Activated CD8-positive, alpha-beta memory T cell treated with anti-CD3 and anti-CD28 coated beads, Interleukin-2, amount 10 ng/mL, durations not matched to agents 7 days and 5 days (primary cell): ENCODE measurements around the gene PPP1R27. TPM values are rescaled to one million over a fixed set of nuclear protein-coding genes. Genes with fewer than 3 reads are reported as not detected.

Source experiments
- ATAC-seq: fragments of 150-1000 bp; cut with Tn5 transposase; one replicate; pipeline ENCODE4 v1.10.0; 2021; ENCODE audit warnings: moderate library complexity
- CTCF ChIA-PET: fragments of 350-600 bp; sonication (Branson Sonifier 250); formaldehyde crosslinking; loops from one replicate; lab custom pipeline; 2021; ENCODE audit warnings: antibody characterized with exemption; lab: Charles Lee
- DNase-seq: peaks from one replicate; pipeline ENCODE4 v3.0.0-alpha.2; 2020
- H3K27ac Mint-ChIP-seq: one replicate; pipeline ENCODE4 v1.8.0; 2021; ENCODE audit warnings: mild to moderate bottlenecking, mixed read lengths
- H3K27me3 Mint-ChIP-seq: one replicate; pipeline ENCODE4 v1.8.0; 2021; ENCODE audit warnings: mixed read lengths
- H3K36me3 Mint-ChIP-seq: one replicate; pipeline ENCODE4 v1.8.0; 2021; ENCODE audit warnings: mild to moderate bottlenecking, mixed read lengths
- H3K4me1 Mint-ChIP-seq: one replicate; pipeline ENCODE4 v1.8.0; 2021; ENCODE audit warnings: mixed read lengths
- H3K4me3 Mint-ChIP-seq: one replicate; pipeline ENCODE4 v1.8.0; 2021; ENCODE audit warnings: mild to moderate bottlenecking, moderate library complexity, mixed read lengths
- H3K9me3 Mint-ChIP-seq: one replicate; pipeline ENCODE4 v1.8.0; 2022; ENCODE audit warnings: low read depth, mixed read lengths
- total RNA-seq, 2 experiments: library from RNA; stranded (reverse); gene quantifications; one replicate each; pipeline ENCODE4 v1.2.3, GENCODE V29; 2021

Gene PPP1R27
- total RNA-seq, 2 experiments from 2014 or later: not detected

DNA sequence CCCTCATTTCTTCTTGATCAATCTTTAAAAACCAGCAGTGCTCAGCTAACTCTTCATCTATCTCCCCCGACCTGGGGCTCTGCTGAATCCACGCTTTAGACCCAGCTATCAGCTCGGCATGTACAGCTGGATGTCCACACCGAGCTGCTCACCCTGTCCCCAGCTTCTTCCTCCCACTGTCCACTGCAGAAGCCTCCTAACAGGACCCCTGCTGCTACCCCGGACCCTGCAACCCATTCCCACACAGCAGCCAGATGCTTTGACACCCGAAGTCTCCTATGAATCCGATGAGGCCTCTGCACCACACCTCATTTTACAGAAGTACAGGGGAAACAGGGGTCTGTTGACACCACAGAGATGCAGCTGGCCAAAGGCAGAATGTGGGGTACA is 17.1 kb downstream of the PPP1R27 start:
- Mint-ChIP-seq H3K27ac (no peak overlapping the region), H3K9me3 (no peaks in the 10 kb centered on the region), H3K27me3 (peaks cover 5% of the 10 kb centered on the region), H3K36me3 (no peaks in the 10 kb centered on the region), H3K4me1 (peaks cover 9% of the 10 kb centered on the region), H3K4me3 (no peak overlapping the region)
- ATAC-seq (no peak), DNase-seq (no peak)
- CTCF ChIA-PET: interaction anchor here (1.4 kb wide), 1 partner anchor 86 kb away, joined by 4 read pairs; no protein-coding TSS in a partner anchor

DNA sequence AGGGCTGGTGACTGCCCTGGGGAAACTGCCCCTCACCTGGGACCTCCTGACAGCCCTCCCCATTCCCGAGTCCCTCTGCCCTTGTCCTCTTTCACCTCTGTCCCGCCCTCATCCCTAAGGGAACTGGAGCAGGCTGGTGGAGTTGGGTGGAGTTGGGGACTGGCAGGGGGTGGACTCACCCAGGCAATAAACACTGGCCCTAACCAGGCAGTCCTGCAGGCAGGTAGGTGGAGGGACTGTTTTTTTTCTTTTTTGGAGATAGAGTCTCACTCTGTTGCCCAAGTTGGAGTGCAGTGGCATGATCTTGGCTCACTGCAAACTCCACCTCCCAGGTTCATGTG is 19.2 kb downstream of the PPP1R27 start:
- DNase-seq (no peak), ATAC-seq (no peak)
- Mint-ChIP-seq H3K4me3 (no peak overlapping the region), H3K27me3 (peaks cover 5% of the 10 kb centered on the region), H3K4me1 (no peaks in the 10 kb centered on the region), H3K36me3 (no peaks in the 10 kb centered on the region), H3K27ac (no peak overlapping the region), H3K9me3 (no peaks in the 10 kb centered on the region)
- CTCF ChIA-PET: no interaction called here

DNA sequence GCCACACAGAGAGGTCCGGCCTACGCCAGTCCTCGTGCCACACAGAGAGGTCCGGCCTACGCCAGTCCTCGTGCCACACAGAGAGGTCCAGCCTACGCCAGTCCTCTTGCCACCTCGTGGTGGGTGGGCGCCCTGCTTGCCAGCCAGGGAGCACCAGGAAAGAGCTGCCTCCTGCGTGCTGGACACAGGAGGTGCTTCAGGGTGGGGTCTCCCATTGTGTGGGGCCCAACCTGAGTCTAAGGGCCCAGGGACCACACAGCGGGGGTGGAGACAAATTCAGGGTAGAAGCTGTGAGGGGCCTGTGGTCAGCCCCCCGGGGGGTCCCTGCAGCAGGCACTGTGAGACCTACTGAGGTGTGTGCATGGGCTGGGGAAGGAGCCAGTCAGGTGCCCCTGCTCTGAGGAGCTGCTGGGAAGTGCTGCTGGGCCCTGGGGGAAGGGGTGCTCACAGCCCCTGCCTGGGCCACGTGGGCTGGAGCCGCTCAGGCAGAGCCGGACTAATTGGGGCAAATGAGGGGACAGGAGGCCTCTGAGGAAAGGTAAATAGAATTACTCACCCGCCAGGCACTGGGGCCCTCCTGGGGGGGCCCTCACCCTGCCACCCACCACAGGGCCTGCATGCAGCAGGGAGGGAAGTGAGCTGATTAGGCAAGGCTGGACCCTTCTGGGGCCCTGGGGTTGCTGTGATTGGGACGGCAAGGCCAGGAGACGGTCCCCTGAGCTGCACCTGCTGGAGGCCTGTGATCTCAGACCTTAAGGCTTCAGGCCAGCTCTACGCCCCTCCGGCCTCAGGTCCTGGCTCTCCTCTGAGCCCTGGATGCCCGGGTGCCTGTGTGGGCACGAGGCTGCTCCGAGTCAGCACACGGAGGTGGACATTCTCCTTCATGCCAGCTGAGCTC is 19.9 kb downstream of the PPP1R27 start:
- DNase-seq: no peak
- Mint-ChIP-seq H3K27me3 (peaks cover 5% of the 10 kb centered on the region), H3K9me3 (no peaks in the 10 kb centered on the region), H3K36me3 (no peaks in the 10 kb centered on the region), H3K27ac (no peak overlapping the region), H3K4me1 (no peaks in the 10 kb centered on the region), H3K4me3 (no peak overlapping the region)
- no peak for ATAC-seq
- CTCF ChIA-PET: no interaction called here

DNA sequence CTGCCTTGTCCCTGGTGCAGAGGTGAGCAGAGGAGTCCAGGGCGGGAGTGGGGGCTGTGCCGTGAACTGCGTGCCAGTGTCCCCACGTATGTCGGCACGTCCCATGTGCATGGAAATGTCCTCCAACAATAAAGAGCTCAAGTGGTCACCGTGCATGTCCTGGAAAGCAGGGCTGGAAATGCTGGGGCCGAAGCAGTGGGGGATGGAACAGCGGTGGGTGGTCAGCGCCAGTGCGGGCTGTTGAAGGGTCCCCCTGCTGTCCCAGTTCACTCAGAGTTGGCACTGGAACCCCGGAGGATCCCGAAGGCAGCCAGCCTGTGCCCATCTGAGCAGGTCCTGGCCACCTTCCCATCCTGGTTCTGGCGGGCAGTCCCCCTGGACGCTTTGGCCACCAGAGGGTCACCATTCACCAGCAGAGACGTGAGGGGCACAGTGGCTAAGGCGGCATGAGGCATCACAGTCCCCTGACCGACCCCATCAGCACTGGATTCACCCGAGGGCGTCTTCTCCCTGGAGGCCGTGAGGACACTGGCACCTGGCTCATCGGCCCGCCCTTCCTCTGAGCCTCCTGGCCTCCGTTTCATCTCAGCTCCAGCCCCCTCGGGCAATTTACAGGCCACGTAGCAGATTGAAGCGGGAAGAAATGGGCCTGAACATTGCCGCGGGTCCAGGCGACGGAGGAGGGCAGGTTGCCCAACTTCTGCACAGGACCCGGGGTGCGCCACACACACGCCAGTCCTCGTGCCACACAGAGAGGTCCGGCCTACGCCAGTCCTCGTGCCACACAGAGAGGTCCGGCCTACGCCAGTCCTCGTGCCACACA is 20.8 kb downstream of the PPP1R27 start:
- DNase-seq (no peak), ATAC-seq (no peak)
- no peaks in the 10 kb centered on the region for H3K9me3 Mint-ChIP-seq
- no peak overlapping the region for H3K4me3 Mint-ChIP-seq
- no peaks in the 10 kb centered on the region for H3K4me1 Mint-ChIP-seq
- no peaks in the 10 kb centered on the region for H3K36me3 Mint-ChIP-seq
- H3K27ac Mint-ChIP-seq: no peak overlapping the region
- peaks cover 10% of the 10 kb centered on the region for H3K27me3 Mint-ChIP-seq
- CTCF ChIA-PET: no interaction called here

DNA sequence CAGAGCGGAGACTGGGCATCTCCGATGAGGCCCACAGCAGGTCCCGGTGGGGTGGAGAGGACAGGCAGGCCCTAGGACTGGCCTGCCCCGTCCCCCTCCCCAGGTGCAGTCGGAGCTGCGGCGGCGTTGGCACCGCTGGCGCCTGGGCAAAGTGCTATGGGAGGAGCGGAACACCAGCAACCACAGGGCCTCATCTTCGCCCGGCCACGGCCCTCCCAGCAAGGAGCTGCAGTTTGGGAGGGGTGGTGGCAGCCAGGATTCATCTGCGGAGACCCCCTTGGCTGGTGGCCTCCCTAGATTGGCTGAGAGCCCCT is 21.5 kb downstream of the PPP1R27 start:
- peaks cover 14% of the 10 kb centered on the region for H3K27me3 Mint-ChIP-seq
- CTCF ChIA-PET: no interaction called here
- H3K4me1 Mint-ChIP-seq: no peaks in the 10 kb centered on the region
- no peak overlapping the region for H3K27ac Mint-ChIP-seq
- H3K4me3 Mint-ChIP-seq: no peak overlapping the region
- H3K36me3 Mint-ChIP-seq: no peaks in the 10 kb centered on the region
- no peaks in the 10 kb centered on the region for H3K9me3 Mint-ChIP-seq
- no peak for ATAC-seq
- no peak for DNase-seq

DNA sequence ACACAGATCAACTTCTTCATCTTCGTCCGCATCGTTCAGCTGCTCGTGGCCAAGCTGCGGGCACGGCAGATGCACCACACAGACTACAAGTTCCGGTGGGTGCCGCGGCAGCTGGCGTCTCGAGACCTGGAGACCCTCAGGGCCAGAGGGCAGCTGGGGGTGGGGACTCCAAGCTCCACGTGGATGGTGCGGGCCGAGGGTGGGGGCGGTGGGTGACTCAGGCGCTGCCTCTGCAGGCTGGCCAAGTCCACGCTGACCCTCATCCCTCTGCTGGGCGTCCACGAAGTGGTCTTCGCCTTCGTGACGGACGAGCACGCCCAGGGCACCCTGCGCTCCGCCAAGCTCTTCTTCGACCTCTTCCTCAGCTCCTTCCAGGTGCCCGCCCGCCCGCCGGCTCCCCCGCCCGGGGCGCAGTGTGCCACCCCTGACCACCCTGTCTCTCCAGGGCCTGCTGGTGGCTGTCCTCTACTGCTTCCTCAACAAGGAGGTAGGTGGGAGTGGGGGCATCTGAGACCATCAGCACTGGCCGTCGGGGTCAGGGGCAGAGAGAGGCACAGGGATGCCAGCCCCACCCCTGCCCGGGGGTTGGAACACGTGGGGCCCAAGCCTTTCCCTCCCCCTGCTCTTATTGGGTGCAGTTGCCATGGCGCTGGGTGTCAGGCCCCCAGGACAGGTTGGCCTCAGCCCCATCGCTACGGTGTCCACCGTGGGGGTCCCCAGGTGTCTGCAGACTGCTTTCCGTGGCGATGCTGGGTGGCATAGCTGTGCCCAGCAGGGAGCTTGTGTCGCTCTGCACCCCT is 22.1 kb downstream of the PPP1R27 start:
- H3K27ac Mint-ChIP-seq: no peak overlapping the region
- H3K36me3 Mint-ChIP-seq: no peaks in the 10 kb centered on the region
- no peak for DNase-seq
- no peaks in the 10 kb centered on the region for H3K4me1 Mint-ChIP-seq
- no peak overlapping the region for H3K4me3 Mint-ChIP-seq
- ATAC-seq: no peak
- CTCF ChIA-PET: no interaction called here
- H3K9me3 Mint-ChIP-seq: no peaks in the 10 kb centered on the region
- peaks cover 14% of the 10 kb centered on the region for H3K27me3 Mint-ChIP-seq

DNA sequence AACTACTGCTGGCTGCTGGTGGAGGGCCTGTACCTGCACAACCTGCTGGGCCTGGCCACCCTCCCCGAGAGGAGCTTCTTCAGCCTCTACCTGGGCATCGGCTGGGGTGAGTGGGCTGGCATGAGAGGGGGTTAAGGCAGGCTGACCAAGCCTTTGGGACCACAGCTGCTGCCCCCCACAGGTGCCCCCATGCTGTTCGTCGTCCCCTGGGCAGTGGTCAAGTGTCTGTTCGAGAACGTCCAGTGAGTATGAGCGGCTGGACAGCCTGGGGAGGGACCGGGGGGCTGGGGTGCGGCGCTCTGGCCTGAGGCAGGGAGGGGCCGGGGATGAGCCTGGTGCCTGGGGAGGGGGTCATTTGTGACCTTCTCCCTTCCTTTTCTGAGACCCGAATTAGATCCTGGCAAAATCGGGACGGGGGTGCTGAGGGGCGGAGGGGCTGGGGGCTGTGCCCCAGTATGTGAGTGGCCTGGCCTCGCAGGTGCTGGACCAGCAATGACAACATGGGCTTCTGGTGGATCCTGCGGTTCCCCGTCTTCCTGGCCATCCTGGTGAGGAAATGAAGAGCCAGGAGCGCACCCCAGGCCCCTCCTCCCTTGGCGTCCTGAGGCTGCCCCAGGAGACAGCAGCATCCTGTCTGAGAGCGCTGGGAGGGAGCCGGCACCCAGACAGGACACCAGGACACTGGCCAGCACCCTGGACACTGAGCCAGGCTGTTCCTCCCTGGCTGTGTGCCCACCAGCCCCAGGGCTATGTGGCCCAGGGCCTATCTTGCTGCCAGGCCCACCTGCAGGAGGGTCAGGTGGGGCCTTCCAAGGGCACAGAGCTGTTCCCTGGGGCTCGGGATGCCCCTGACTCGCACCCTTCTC is 22.9 kb downstream of the PPP1R27 start:
- no peaks in the 10 kb centered on the region for H3K4me1 Mint-ChIP-seq
- H3K27ac Mint-ChIP-seq: no peak overlapping the region
- no peak overlapping the region for H3K4me3 Mint-ChIP-seq
- CTCF ChIA-PET: no interaction called here
- H3K36me3 Mint-ChIP-seq: no peaks in the 10 kb centered on the region
- DNase-seq (no peak), ATAC-seq (no peak)
- no peaks in the 10 kb centered on the region for H3K9me3 Mint-ChIP-seq
- H3K27me3 Mint-ChIP-seq: peaks cover 13% of the 10 kb centered on the region

DNA sequence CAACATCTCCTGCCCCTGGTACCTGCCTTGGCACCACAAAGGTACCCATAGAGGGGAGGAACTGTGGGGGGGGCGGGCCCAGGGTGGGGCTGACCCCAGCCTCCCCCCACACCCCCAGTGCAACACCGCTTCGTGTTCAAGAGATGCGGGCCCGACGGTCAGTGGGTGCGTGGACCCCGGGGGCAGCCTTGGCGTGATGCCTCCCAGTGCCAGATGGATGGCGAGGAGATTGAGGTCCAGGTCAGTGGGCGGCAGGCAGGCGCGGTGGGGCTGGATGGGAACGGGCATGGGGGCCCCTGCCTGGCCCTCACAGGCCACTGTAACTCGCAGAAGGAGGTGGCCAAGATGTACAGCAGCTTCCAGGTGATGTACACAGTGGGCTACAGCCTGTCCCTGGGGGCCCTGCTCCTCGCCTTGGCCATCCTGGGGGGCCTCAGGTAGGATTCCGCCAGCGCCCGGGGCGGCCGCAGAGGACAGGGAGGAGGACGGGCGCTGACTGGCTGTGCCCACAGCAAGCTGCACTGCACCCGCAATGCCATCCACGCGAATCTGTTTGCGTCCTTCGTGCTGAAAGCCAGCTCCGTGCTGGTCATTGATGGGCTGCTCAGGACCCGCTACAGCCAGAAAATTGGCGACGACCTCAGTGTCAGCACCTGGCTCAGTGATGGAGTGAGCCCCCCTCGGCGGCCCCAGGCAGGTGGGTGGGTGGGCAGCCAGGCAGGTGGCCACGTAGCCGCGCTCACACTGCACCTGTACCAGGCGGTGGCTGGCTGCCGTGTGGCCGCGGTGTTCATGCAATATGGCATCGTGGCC is 23.8 kb downstream of the PPP1R27 start:
- no peaks in the 10 kb centered on the region for H3K4me1 Mint-ChIP-seq
- peaks cover 11% of the 10 kb centered on the region for H3K27me3 Mint-ChIP-seq
- CTCF ChIA-PET: no interaction called here
- H3K36me3 Mint-ChIP-seq: no peaks in the 10 kb centered on the region
- DNase-seq (no peak), ATAC-seq (no peak)
- H3K9me3 Mint-ChIP-seq: no peaks in the 10 kb centered on the region
- no peak overlapping the region for H3K4me3 Mint-ChIP-seq
- no peak overlapping the region for H3K27ac Mint-ChIP-seq

DNA sequence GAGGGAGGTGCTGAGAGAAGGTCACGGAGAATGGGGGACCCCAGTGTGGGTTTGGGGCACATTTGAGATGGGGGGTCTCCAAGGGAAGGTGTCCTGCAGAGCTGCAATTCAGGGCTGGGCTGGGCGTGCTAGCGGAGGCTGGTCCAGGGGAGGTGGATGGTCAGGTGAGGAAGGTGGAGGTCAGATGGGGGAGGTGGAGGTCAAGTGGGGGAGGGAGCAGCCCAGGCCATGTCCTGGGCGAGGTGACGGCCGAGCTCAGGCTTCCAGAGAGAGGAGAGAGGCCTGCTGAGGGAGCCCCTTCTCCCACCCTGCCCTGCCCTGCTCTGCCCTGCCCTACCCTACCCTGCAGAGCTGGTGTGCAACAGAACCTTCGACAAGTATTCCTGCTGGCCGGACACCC is 24.4 kb downstream of the PPP1R27 start:
- DNase-seq: no peak
- Mint-ChIP-seq H3K27me3 (peaks cover 13% of the 10 kb centered on the region), H3K4me3 (no peak overlapping the region), H3K4me1 (no peaks in the 10 kb centered on the region), H3K9me3 (no peaks in the 10 kb centered on the region), H3K36me3 (no peaks in the 10 kb centered on the region), H3K27ac (no peak overlapping the region)
- ATAC-seq: no peak
- CTCF ChIA-PET: no interaction called here

DNA sequence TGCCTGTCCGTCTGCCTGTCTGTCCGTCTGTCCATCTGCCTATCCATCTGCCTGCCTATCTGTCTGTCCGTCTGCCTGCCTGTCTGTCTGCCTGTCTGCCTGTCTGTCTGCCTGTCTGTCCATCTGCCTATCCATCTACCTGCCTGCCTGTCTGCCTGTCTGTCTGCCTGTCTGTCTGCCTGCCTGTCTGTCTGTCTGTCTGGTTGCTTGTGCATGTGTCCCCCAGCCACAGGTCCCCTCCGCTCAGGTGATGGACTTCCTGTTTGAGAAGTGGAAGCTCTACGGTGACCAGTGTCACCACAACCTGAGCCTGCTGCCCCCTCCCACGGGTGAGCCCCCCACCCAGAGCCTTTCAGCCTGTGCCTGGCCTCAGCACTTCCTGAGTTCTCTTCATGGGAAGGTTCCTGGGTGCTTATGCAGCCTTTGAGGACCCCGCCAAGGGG is 25.3 kb downstream of the PPP1R27 start:
- Mint-ChIP-seq H3K36me3 (no peaks in the 10 kb centered on the region), H3K9me3 (no peaks in the 10 kb centered on the region), H3K4me3 (no peak overlapping the region), H3K27ac (no peak overlapping the region), H3K4me1 (no peaks in the 10 kb centered on the region), H3K27me3 (peaks cover 17% of the 10 kb centered on the region)
- no peak for DNase-seq
- CTCF ChIA-PET: no interaction called here
- ATAC-seq: no peak

DNA sequence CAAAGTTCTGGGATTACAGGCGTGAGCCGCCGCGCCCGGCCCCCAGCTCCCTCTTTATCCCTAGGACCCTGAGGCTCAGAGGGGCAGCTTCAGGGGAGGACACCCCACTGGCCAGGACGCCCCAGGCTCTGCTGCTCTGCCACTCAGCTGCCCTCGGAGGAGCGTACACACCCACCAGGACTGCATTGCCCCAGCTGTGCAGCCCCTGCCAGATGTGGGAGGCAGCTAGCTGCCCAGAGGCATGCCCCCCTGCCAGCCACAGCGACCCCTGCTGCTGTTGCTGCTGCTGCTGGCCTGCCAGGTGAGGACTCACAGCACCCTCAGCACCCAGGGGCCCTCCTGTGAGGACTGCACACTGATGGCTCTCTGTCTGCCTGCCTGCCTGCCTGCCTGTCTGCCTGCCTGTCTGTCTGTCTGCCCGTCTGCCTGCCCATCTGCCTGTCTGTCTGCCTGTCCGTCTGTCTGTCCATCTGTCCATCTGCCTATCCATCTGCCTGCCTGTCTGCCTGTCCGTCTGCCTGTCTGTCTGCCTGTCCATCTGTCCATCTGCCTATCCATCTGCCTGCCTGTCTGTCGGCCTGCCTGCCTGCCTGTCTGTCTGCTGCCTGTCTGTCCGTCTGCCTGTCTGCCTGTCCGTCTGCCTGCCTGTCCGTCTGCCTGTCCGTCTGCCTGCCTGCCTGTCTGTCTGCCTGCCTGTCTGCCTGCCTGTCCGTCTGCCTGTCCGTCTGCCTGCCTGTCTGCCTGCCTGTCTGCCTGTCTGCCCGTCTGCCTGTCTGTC is 25.9 kb downstream of the PPP1R27 start:
- Mint-ChIP-seq H3K27ac (no peak overlapping the region), H3K4me1 (no peaks in the 10 kb centered on the region), H3K36me3 (no peaks in the 10 kb centered on the region), H3K9me3 (no peaks in the 10 kb centered on the region), H3K4me3 (no peak overlapping the region), H3K27me3 (peaks cover 17% of the 10 kb centered on the region)
- DNase-seq (no peak), ATAC-seq (no peak)
- CTCF ChIA-PET: interaction anchor here (0.6 kb wide), 1 partner anchor 31 kb away, joined by 3 read pairs; no protein-coding TSS in a partner anchor
